ENCODE results near the gene GSG1L.

GSG1L gene

DNA sequence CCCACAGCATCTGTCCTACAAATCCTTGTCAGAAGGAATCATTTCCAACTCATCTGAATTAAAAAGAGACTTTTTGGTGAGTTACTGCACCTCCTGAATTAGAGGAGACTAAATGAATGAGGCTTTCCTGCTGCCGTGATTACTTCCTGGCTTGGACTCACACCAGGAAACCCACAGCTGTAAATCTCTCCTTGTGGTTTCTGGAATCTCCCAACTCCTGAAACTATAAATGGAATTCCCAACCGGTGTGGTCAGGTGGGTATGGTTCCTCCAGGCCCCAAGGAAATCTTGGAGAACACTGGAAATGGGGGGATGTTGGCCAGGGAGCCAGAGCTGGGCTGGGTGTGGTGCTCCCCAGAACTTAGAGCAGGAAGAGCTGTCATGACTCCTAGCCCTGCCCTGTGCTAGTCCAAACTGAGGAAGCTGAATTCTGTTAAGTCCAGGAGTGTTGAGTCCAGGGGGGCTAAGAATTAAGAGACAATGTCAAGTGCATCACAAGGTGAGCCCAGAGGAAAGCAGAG lies 216.4 kb downstream of the GSG1L start:
- DNase-seq (ENCODE audit: low read depth), result peak; percentile 10

DNA sequence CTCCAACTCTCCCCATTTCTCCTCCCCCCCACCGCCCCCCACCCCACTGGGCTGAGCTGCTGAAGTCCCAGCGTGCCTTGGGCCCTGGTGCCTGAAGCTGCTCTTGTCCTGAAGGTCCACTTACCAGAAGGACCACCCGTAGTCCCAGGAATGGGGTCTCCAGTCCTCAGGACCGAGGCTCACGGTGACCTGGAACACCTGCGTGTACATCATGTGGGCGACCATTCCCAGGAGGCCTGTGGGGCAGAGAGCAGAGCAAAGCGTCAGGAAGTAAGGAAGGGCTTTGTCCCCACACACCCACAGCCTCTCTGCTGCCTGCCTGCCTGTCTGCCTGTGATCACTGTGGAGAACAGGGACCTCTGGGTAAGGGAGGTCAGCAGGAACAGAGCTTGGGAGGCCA lies 218.7 kb downstream of the GSG1L start:
- no peak for DNase-seq (ENCODE audit: low read depth)

DNA sequence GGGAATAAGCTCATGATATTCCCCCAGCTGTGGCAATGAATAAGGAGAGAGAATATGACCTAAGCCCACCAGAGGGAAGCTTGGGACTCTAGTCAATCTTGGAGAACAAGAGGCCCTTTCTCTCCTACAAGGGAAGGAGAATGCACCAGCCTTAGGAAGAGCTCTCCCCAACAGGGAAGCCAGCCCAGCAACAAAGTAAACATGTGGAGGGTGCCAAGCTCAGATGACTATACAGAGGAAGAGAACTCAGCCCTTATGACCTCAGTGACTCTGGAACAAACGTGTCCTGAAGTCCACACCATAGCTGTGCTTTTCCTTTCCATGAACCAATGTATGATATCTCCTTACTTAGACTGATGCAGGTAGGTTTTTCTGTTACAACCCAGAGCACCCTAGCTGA lies 219.7 kb downstream of the GSG1L start:
- DNase-seq (ENCODE audit: low read depth), result no peak

DNA sequence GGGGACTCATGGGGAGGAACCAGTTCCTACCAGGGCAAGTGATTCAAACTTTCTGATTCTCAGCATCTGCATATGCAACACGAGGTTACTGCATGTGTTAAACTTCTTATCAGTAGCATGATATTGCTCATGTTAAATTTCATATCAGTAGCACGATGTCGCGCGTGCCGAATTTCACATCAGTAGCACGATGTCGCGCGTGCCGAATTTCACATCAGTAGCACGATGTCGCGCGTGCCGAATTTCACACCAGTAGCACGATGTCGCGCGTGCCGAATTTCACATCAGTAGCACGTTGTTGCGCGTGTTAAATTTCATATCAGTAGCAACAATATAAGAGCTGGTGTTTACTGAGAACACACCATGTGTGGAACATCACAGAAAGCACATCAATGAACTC lies 221.6 kb downstream of the GSG1L start:
- DNase-seq (ENCODE audit: low read depth), result no peak

DNA sequence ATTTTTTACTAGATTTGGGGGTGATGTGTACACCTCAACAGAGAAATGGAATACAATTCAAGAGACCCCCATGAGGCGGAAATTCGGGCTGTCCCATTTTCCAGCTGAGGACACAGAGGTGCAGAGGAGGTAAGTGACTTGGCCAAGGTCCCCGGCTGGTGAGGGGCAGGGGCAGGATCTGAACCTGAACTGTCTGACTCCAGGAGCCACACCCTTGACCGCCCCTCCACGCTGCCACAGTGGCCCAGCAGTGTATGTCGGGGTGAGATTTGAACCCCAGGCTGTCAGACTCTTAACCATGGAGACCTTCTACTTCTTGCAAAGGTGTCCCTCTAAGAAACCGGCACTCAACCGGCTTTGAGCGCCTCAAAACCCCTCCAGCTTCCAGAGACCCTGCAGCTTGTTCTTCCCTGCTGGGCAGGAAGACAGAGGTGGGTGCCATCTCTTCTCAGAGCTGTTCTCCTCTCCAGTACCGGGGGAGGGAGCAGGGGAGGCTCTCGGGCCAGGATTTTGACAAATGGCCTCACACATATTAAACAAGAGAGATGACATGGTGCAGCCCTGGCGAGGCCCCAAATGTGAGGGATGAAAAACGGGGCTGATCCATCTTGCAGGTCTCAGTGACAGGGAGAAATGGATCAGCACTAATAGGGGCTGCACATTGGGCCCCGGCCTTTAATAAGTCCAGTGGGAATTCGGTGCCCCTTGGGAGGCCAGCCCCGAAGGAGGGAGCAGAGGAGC lies 222.3 kb downstream of the GSG1L start:
- no peak for DNase-seq (ENCODE audit: low read depth)

DNA sequence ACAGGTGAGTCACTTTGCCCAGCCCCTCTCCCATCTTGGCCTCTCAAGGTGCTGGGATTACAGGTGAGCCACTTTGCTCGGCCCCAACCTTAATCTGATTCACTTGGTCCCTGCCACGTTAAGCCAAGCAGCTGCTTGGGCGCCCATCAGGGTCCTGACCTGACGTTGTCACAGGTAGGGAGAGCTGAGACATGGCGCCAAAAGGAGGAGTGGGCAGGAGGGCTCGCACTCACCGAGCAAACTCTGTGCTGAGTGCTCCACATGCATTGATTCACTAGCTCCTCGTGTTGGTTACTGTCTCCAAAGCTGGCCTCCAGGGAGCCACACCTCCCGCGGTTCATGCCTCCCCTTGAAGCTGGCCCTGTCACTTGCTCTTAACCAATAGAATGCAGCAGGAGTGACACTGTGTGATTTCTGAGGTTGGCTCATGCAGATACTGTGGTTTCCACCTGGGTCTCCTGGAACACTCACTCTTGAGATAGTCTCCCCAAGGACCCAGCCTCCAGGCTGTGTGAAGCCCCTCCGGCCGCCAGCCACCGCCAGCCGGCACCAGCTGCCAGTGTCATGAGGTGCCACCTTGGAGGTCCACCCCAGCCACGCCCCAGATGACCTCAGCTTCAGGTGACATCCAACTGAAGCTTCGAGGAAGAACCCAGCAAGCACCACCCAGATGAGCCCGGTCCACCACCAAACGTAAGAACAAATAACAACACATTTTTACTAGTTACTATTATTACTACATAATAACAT lies 223.0 kb downstream of the GSG1L start:
- no peak for DNase-seq (ENCODE audit: low read depth)

DNA sequence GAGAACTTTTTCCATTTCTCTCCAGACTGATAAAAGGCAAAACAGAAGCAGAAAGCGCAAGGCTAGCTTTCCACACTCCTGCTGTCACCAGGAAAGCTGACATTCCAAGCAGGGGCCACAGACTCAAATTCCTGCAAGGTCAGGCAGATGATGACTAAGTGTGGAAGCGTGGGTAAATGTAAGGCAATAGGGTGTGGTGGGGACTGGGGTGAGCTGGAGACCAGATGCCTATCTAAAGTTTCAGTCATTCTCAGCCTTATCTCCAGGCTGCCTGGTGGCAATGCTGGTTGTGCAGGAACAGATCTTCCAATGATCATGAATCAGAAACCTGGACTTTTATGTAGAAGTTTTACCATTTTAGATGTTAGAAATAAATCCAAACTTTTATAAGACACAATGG lies 224.1 kb downstream of the GSG1L start:
- DNase-seq (ENCODE audit: low read depth), result no peak

DNA sequence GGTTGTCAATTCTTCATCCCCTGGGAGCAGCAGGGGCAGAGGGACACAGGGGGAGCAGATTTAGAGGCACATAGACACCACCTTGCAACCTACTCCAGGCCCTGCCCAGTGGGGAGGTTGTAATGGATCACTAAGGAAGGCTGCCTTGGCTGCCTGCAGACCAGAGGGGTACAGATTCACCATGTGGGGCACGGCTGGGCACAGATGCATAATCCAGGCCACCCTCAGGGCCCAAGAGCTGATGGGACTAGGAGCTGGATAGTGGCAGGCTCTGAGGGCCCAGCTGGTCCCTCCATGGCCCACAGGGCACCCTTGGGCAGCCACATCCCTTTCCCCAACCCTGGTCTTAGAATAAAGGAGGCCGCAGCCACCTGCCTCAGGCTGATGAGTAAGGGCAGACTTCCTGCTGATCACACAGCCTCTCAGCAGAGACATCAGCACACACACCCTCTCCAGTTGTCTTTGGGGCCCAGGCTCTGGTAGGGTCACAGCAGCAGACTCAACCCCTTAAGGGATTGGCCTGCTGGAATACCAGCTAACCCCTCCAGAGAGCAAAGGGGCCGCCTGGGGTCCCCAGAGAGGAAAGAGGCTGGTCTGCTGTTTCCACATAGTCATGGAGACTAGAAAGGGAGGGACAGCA lies 224.9 kb downstream of the GSG1L start:
- no peak for DNase-seq (ENCODE audit: low read depth)

DNA sequence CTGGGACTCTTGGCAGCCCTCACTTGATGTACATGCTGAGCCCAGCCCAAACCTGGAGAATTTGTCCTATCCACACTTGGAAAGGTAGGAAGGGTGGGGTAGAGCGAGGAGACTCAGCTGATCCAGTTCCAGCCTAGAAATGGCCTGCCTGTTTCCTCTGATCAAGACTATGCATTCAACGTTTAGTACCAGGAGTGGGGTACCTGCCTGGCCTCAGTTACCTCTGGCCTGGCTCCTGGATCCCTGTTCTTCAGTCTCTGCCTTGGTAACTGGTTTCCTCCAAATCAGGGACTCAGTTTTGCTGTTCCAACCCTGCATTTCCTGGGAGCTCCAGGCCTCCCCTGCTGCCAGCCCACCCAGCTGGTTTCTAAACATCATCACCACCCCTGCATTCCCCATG lies 233.5 kb downstream of the GSG1L start:
- DNase-seq (ENCODE audit: low read depth), result no peak

DNA sequence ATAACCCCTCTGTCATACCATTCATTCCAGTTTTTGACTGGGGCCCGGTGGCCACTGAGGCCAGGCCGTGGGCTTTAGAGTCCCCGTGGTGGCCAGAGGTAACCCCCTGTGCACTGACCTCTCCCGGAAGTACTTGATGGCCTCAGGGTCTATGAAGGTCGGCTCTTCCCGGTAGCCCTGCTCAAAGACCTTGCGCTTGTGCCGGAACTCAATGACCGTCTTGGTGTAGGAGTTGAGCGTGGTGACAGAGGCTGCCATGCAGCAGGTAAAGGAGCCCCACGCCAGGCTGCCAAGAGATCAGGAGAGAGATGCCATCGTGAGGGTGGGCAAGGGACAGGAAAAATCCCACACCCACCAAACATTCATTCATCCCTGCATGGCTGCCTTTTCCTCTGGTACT lies 234.8 kb downstream of the GSG1L start:
- DNase-seq (ENCODE audit: low read depth), result no peak

DNA sequence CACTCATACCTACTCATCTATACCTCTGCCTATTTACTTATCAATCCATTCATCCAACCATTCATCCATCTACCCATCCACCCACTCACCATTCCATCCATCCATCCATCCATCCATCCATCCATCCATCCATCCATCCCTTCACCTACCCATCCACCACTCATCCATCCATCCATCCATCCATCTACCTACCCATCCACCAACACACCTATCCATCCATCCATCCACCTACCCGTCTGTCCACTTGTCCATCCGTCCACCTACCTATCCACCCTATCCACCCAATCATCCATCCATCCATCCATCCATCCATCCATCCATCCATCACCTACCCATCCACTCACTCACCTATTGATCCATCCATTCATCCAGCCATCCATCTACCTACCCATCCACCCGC lies 235.7 kb downstream of the GSG1L start:
- DNase-seq (ENCODE audit: low read depth), result no peak

DNA sequence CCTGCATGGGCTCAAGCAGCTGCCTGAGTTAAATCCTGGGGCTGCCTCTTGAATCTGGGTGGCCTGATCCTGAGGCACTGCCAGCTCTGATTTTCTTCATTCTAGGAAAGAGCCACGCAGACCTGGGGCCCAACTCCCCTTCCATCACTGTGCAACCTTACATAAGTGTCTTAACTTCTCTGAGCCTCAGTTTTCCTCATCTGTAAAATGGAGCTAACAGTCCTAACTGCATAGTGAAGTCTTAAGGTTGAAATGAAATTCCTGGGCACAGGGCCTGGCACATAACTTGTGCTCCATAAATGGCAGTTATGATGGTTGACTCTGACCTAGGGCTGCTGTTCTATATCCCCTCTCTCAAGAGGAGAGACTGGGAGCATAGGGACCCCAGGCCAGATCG lies 236.6 kb downstream of the GSG1L start:
- DNase-seq (ENCODE audit: low read depth), result no peak

DNA sequence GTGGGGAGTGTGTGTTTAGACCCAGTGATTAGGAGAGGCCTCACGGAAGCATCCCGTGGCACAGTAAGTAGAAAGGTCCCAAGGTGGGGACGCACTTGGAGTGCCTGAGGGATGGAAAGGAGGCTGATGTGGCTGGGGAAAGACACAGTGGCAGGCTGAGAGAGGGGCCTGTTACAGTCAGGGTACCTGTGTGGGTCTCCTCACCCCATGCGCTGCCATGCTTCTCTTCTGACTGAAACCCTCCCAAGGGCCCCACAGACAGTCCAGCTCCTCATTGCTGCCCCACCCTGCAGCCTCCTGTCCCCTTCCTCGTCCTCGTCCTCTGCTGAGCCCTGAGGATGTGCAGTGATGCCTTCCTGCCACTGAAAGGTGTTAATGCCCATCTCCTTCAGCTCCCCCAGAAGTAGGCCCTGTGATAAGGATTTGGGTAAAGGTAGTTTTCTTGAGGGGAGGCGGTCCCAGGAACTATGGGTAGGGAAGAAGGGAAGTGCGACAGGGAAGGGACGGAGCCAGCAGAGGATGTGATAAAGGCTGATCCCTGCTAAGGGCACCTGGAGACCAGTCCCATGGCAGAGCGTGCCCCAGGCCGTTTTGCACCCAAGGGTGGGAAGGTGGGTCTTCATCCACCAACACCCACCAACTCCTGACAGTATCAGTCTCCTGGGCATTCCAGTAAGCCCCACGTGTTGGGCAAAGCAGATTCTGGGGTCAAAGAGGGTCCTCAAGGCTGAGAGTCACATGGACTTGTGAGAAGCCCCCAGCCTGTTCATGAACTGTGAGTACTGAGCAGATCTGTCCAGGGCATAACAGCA lies 237.2 kb downstream of the GSG1L start:
- DNase-seq (ENCODE audit: low read depth), result no peak

DNA sequence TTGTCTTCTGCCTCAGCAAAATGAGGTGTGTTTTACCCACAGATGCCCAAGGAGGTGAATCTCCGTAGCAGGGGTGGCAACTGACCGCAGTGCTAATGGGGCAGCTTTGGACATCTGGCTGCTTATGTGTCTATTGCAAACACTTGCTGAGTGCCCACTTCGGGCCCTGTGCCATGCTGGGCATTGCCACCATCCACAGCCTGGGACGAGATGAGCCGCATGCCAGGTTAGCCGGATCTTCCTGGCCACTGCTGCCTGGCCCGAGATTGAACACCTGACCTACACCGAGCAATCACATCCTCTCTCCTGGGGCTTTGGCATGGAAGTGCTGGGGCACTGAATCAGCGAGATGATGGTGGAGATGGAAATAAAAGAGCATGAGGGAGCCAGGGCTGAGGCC lies 238.7 kb downstream of the GSG1L start:
- DNase-seq (ENCODE audit: low read depth), result no peak

DNA sequence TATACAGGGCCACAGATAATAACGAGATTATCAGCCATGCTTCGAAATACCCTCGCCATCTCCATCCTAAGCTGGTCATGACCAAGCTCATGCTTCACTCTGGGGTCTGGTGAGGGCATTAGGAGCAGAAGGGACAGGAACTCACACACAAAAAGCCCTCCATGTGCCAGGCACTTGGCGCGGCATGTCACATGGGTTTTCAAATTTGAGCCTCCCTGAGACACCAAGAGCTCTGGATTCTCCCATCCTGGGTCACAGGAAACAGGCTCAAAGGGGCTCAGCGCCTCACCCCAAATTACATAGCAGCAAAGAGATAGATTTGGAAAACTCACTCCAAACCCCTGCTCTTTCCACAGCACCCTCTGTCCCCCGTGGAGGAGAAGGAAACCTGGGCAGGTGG lies 239.5 kb downstream of the GSG1L start:
- DNase-seq (ENCODE audit: low read depth), result no peak

DNA sequence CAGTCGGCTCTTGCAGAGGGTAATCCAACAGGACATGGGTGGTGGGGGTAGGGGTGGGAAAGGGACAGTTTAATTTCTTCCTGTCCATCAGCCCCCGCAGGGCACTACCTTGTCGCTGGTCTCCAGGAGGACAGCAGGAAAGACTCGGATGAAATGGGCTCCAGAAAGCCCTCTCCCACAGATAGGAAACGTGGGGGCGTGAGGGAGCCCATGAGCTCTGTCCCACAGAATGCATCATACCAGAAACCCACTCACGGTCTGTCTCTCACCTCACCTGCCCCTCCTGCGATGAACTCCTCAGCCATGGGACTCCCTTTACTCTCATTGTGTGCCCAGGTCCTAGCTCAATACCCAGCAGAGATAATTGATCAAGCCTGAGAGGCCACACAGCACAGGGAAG lies 240.1 kb downstream of the GSG1L start:
- DNase-seq (ENCODE audit: low read depth), result no peak

DNA sequence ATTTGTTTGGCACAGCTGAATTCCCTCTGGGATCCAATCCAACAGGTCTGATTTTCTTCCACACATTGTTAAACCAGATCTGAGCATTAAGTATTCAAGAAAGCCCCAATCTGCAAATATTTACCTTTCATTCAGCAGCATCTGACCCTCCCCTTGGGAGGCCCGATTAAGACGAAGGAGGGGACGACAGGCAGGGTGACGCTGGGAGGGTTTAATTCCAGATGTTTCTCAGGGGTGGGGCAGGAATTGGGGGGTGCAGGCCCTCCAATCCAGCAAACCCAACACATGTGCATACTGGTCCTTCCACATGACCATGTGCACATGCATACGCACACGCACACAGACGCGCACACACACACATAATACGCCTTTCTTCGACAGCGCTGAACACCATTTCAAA lies 240.5 kb downstream of the GSG1L start:
- DNase-seq (ENCODE audit: low read depth), result no peak

DNA sequence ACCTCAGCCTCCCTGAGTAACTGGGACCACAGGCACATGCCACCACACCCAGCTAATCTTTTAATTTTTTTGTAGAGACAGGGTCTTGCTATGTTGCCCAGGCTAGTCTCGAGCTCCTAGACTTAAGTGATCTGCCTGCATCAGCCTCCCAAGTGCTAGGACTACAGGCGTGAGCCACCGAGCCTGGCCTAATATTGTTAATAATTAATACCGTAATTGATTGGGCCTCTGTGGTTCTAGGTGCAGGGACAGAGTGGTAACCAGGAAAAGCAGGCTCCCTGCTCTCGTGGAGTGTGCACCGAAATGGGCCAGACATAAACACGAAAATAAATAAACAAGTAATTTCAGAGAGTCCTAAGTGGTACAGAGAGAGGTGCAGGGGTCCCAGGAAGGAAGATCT lies 241.0 kb downstream of the GSG1L start:
- DNase-seq (ENCODE audit: low read depth), result no peak

DNA sequence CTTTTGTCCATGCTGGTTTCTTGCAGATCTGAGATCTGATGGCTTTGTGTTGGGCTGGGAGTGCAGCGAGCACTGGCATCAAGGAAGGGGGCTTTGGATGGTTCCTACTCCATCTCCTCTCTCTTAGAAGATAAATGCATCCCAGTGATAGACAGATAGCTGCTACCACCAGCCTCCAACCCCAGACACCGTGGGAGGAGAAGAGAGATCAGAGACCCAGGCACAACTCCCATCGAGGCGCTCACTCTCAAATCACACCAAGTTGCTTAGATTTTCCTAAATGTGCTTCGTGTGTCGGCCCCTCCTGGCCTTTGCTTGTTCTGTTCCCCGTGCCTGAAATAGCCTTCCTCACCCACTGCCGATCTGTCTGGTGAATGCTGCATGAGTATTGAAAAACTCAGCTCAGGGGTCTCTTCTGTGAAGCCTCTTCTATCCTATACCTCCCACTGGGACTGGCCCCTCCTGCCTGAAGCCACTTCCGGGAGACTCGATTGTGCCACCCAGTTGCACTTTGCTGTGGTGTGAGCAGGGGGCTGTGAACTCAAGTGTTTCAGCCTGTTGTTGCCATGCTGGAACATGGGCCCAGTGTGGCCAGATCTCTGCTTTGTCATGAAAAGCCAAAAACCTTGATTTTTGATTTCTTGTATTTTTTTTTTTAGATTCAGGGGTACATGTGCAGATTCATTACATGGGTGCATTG lies 242.7 kb downstream of the GSG1L start:
- DNase-seq (ENCODE audit: low read depth), result no peak

DNA sequence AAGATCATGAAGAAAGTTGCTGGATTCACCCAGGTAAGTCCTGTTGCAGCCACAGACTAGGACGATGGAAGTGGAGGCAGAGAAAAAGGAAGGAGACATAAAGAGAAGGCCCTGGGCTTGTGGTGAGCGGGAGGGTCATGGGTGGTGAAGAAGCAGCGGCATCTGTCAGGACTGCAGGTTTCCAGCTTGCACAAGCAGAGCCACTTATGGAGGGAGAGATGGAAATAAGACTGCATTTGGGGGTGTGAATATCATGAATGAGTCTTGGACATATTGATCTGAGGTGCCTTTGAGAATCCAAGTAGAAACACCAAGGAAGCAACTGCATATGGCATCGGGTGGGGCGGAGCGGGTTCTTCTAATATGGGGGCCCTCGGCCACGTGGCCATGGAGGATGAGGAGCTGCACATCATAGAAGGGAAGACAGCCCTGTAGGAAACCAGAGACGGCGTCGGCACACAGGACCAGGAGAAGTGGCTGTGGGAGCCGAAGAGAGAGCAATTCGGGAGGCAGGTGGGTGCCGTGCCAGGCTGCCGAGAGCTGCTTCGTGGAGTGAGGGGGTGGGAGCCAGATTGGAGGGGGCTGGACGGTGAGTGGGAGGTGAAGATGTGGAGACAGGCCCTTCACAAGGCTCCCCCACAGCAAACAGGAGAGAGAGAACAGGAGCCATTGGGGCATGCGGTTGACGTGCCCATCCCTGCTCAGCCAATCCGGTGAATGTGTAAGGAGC lies 243.5 kb downstream of the GSG1L start:
- DNase-seq (ENCODE audit: low read depth), result no peak

DNA sequence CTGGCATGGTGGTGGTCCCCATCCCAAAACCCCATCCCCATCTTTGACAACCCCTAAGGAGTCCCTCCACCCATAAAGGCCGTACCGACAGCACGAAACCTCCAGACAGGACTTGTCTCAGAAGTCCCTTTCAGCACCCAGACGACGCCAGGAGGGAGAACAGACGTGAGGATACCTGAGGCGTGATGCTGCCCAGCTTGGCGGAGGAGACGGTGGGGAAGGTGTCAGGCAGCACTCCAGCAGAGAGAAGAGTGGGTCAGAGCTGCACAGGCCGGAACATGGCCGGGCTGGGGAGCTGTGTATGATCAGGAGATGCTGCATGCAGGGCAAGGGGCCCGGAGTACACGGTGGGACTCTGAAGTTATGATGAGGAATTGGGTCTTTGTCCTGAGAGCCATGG lies 244.2 kb downstream of the GSG1L start:
- DNase-seq (ENCODE audit: low read depth), result no peak
